ENCODE results near the gene ZC3H10. TPM values are rescaled to one million over a fixed set of nuclear protein-coding genes. Genes with fewer than 3 reads are reported as not detected.

ZC3H10 gene
- total RNA-seq, 1 donor from 2014 or later: 2.0 TPM

DNA sequence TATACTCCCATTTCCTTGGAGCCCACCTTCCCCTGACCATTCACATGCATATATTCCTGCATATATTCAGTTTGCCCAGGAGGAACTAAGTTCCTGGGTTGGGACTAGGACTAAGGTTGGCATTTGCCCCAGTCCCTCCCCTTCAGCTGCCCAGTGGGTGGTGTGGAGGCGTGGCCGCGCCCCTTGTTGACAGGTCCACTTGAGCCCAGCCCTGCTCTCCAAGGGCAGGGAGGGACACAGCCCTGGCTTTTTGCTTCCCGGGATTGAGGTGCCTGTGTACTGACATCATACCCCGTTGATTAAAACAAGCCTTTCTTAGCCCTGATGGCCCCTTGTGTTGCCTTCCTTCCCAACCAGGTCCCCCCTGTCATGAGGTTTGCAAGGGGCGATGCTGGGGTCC lies 30.8 kb upstream of the ZC3H10 start:
- TF ChIP-seq POLR2AphosphoS5 (IDR thresholded peaks at IDR 0.05; ENCODE audit: insufficient read depth in 1 of 2, low read depth in 1 of 2) (no peak), POLR2A (IDR thresholded peaks at IDR 0.05) (no peak)
- TF ChIP-seq, protein P1, sequence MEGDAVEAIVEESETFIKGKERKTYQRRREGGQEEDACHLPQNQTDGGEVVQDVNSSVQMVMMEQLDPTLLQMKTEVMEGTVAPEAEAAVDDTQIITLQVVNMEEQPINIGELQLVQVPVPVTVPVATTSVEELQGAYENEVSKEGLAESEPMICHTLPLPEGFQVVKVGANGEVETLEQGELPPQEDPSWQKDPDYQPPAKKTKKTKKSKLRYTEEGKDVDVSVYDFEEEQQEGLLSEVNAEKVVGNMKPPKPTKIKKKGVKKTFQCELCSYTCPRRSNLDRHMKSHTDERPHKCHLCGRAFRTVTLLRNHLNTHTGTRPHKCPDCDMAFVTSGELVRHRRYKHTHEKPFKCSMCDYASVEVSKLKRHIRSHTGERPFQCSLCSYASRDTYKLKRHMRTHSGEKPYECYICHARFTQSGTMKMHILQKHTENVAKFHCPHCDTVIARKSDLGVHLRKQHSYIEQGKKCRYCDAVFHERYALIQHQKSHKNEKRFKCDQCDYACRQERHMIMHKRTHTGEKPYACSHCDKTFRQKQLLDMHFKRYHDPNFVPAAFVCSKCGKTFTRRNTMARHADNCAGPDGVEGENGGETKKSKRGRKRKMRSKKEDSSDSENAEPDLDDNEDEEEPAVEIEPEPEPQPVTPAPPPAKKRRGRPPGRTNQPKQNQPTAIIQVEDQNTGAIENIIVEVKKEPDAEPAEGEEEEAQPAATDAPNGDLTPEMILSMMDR (IDR thresholded peaks at IDR 0.05): no peak
- no peaks in the 10 kb centered on the region for H3K27me3 ChIP-seq
- H3K4me3 ChIP-seq: no peak overlapping the region
- intact Hi-C loops (cut with DNase I): no loop called here
- H3K27ac ChIP-seq: no peak overlapping the region
- H3K4me1 ChIP-seq: no peaks in the 10 kb centered on the region
- no peaks in the 10 kb centered on the region for H3K9me3 ChIP-seq
- no peaks in the 10 kb centered on the region for H3K36me3 ChIP-seq
- DNase-seq (ENCODE audit: extremely low spot score in 2 of 2): no peak

- H3K9me3 ChIP-seq: no peaks in the 10 kb centered on the region
- no peak overlapping the region for H3K27ac ChIP-seq
- DNase-seq (ENCODE audit: extremely low spot score in 2 of 2): no peak
- H3K27me3 ChIP-seq: no peaks in the 10 kb centered on the region
- intact Hi-C loops (cut with DNase I): no loop called here
- H3K4me3 ChIP-seq: no peak overlapping the region
- TF ChIP-seq POLR2A (IDR thresholded peaks at IDR 0.05): no peak
- TF ChIP-seq, protein P1 (IDR thresholded peaks at IDR 0.05): no peak
- TF ChIP-seq POLR2AphosphoS5 (IDR thresholded peaks at IDR 0.05; ENCODE audit: insufficient read depth in 1 of 2, low read depth in 1 of 2): no peak
- H3K4me1 ChIP-seq: peaks cover under 1% of the 10 kb centered on the region
- peaks cover 0 to 4% of the 10 kb centered on the region in 2 donors for H3K36me3 ChIP-seq
Measured at GRCh38 chr12:56097738-56098137, 20.3 kb upstream of the ZC3H10 start.

- H3K4me1 ChIP-seq: peaks cover 9% of the 10 kb centered on the region
- no peak overlapping the region for H3K27ac ChIP-seq
- DNase-seq (ENCODE audit: extremely low spot score in 2 of 2): no peak
- intact Hi-C loops (cut with DNase I): no loop called here
- H3K27me3 ChIP-seq: no peaks in the 10 kb centered on the region
- H3K36me3 ChIP-seq: peaks cover 0 to 4% of the 10 kb centered on the region in 2 donors
- H3K4me3 ChIP-seq: no peak overlapping the region
- H3K9me3 ChIP-seq: no peaks in the 10 kb centered on the region
- TF ChIP-seq POLR2AphosphoS5 (IDR thresholded peaks at IDR 0.05; ENCODE audit: insufficient read depth in 1 of 2, low read depth in 1 of 2) (no peak), POLR2A (IDR thresholded peaks at IDR 0.05) (no peak)
- TF ChIP-seq, protein P1 (IDR thresholded peaks at IDR 0.05): no peak
Measured at GRCh38 chr12:56098592-56098991, 19.5 kb upstream of the ZC3H10 start.

- no peaks in the 10 kb centered on the region for H3K27me3 ChIP-seq
- H3K27ac ChIP-seq: no peak overlapping the region
- intact Hi-C loops (cut with DNase I): no loop called here
- no peak for DNase-seq (ENCODE audit: extremely low spot score in 2 of 2)
- peaks cover 0 to 4% of the 10 kb centered on the region in 2 donors for H3K36me3 ChIP-seq
- H3K4me3 ChIP-seq: no peak overlapping the region
- TF ChIP-seq POLR2AphosphoS5 (IDR thresholded peaks at IDR 0.05; ENCODE audit: insufficient read depth in 1 of 2, low read depth in 1 of 2) (no peak), POLR2A (IDR thresholded peaks at IDR 0.05) (no peak)
- TF ChIP-seq, protein P1 (IDR thresholded peaks at IDR 0.05): no peak
- peaks cover 13% of the 10 kb centered on the region for H3K4me1 ChIP-seq
- H3K9me3 ChIP-seq: no peaks in the 10 kb centered on the region
Measured at GRCh38 chr12:56099787-56100186, 18.3 kb upstream of the ZC3H10 start.

- intact Hi-C loops (cut with DNase I): no loop called here
Measured at GRCh38 chr12:56101045-56101444, 17.0 kb upstream of the ZC3H10 start.

More at GRCh38 chr12:56101045-56101444, 17.0 kb upstream of the ZC3H10 start:
- no peak for DNase-seq (ENCODE audit: extremely low spot score in 2 of 2)
- H3K4me1 ChIP-seq: peaks cover 26% of the 10 kb centered on the region
- no peak for TF ChIP-seq POLR2AphosphoS5 (IDR thresholded peaks at IDR 0.05; ENCODE audit: insufficient read depth in 1 of 2, low read depth in 1 of 2)
- peaks cover 0 to 4% of the 10 kb centered on the region in 2 donors for H3K36me3 ChIP-seq
- no peak overlapping the region for H3K27ac ChIP-seq
- H3K27me3 ChIP-seq: no peaks in the 10 kb centered on the region
- H3K4me3 ChIP-seq: no peak overlapping the region
- H3K9me3 ChIP-seq: no peaks in the 10 kb centered on the region

Data from vagina (tissue), 2 donors.